Uterus (tissue), 4 donors: ENCODE results near the gene FAM229B. TPM values are rescaled to one million over a fixed set of nuclear protein-coding genes. Genes with fewer than 3 reads are reported as not detected.
"Not testable (repeated sequence)": the region's sequence is repeated elsewhere in the genome, so short reads cannot be mapped to it uniquely, and the experiment has no call there.

ENCODE experiments used
- DNase-seq, 2 donors: peaks; one replicate each; pipeline ENCODE4 v3.0.0-alpha.2; 2019 to 2020
- H3K27ac ChIP-seq, 2 donors: fragments of 200-600 bp; sonication (generic); 1 replicate in 1 of 2; 2 replicates in 1 of 2; pipeline ENCODE4 v1.5.1; 2016 to 2018
- H3K27me3 ChIP-seq, 2 donors: fragments of 200-600 bp; sonication (generic); one replicate each; pipeline ENCODE4 v1.5.1; 2018 to 2019; ENCODE audit warnings: control low read depth in 1 of 2
- H3K36me3 ChIP-seq, 2 donors: fragments of 200-600 bp; sonication (generic); one replicate each; pipeline ENCODE4 v1.5.1; 2019; ENCODE audit warnings: control low read depth in 1 of 2
- H3K4me1 ChIP-seq, 2 donors: fragments of 200-600 bp; sonication (generic); one replicate each; pipeline ENCODE4 v1.5.1; 2018 to 2019; ENCODE audit warnings: control low read depth in 1 of 2
- H3K4me3 ChIP-seq, 2 donors: fragments of 200-600 bp; sonication (generic); 1 replicate in 1 of 2; 2 replicates in 1 of 2; pipeline ENCODE4 v1.5.1; 2018 to 2019; ENCODE audit warnings: mild to moderate bottlenecking in 1 of 2
- H3K9me3 ChIP-seq, 2 donors: fragments of 200-600 bp; sonication (generic); one replicate each; pipeline ENCODE4 v1.5.1; 2019; ENCODE audit warnings: control low read depth in 1 of 2
- CTCF ChIP-seq, 4 experiments: fragments of 200-600 bp in 2 of 4; fragments of 450-650 bp in 2 of 4; sonication (generic) in 2 of 4; IDR thresholded peaks; one replicate each; pipeline ENCODE4 v1.5.1; 2016 to 2019; ENCODE audit warnings: antibody characterized with exemption in 4 of 4, mild to moderate bottlenecking in 2 of 4, moderate library complexity in 1 of 4
- POLR2A ChIP-seq, 2 donors: fragments of 450-650 bp; IDR thresholded peaks; one replicate each; pipeline ENCODE4 v1.6.1; 2016; ENCODE audit warnings: antibody characterized with exemption in 2 of 2, mild to moderate bottlenecking in 1 of 2, moderate library complexity in 1 of 2
- intact Hi-C: fragments of 100-400 bp; cut with DNase I; formaldehyde crosslinking; loops from one replicate; pipeline ENCODE4 v1.15.1; 2023; ENCODE audit warnings: low total_unique reads
- total RNA-seq, 4 donors: library from RNA; depleted of rRNA in 3 of 4; stranded (reverse); fragments of >200 nt in 3 of 4; gene quantifications; one replicate each; pipeline versions ENCODE4 v1.1.0 to v1.2.4, GENCODE V29; 2014 to 2023
- donor health status: DM: yes; HTN: yes; CAD: no.

Gene FAM229B
- total RNA-seq, 4 donors from 2014 or later, result 7.2 to 47.6 (median 34.4) TPM

DNA sequence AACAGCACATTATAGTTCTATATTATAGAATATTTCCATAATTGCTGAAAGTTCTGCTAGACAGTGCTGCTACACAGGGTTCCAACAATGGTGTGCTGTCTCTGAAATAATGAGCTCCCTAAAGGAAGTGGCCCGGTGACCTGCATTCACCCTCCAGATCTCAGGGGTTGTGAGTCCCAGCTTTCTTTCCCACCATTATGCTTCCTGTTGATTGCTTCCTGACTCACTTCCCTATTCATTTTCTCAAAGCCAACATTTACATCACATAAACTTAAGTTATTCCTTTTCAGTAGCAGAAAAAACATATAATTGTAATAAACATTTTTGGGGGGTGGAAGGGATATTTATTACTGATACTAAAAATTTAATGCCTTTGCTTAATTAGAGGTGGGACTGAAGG, 46.4 kb upstream of the FAM229B start:
- no peak overlapping the region for H3K27ac ChIP-seq
- TF ChIP-seq CTCF (IDR thresholded peaks at IDR 0.05) (no peak), POLR2A (IDR thresholded peaks at IDR 0.05) (no peak)
- DNase-seq, result no peak
- no peaks in the 10 kb centered on the region for H3K27me3 ChIP-seq
- H3K36me3 ChIP-seq, result no peaks in the 10 kb centered on the region
- H3K9me3 ChIP-seq, result no peaks in the 10 kb centered on the region
- intact Hi-C loops, result no loop called here
- no peak overlapping the region for H3K4me3 ChIP-seq
- H3K4me1 ChIP-seq, result peaks cover 7 to 22% of the 10 kb centered on the region in 2 donors

DNA sequence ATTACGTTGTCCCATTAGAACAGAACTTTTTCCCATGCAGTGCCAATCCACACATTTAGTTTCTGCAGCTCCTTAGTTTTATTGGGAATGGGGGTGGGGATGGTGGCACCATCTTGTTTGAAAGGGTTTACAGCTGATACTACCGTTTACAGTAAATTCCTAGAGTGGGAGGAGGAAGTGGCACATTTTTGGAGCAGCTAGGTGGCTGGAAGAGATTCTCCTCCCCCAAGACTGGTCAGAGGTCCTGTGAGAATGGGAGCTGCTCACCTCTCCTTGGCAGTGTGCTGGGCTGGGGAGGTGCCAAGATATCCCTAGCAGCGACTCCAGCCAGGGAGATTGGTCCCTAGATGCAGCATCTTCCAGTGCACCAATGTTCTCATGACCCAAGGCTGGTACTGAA, 45.9 kb upstream of the FAM229B start:
- TF ChIP-seq CTCF (IDR thresholded peaks at IDR 0.05), result no peak
- no peak for TF ChIP-seq POLR2A (IDR thresholded peaks at IDR 0.05)
- peaks cover 7 to 22% of the 10 kb centered on the region in 2 donors for H3K4me1 ChIP-seq
- intact Hi-C loops, result no loop called here
- H3K9me3 ChIP-seq, result no peaks in the 10 kb centered on the region
- no peak overlapping the region for H3K27ac ChIP-seq
- H3K36me3 ChIP-seq, result no peaks in the 10 kb centered on the region
- DNase-seq, result no peak
- no peaks in the 10 kb centered on the region for H3K27me3 ChIP-seq
- no peak overlapping the region for H3K4me3 ChIP-seq

DNA sequence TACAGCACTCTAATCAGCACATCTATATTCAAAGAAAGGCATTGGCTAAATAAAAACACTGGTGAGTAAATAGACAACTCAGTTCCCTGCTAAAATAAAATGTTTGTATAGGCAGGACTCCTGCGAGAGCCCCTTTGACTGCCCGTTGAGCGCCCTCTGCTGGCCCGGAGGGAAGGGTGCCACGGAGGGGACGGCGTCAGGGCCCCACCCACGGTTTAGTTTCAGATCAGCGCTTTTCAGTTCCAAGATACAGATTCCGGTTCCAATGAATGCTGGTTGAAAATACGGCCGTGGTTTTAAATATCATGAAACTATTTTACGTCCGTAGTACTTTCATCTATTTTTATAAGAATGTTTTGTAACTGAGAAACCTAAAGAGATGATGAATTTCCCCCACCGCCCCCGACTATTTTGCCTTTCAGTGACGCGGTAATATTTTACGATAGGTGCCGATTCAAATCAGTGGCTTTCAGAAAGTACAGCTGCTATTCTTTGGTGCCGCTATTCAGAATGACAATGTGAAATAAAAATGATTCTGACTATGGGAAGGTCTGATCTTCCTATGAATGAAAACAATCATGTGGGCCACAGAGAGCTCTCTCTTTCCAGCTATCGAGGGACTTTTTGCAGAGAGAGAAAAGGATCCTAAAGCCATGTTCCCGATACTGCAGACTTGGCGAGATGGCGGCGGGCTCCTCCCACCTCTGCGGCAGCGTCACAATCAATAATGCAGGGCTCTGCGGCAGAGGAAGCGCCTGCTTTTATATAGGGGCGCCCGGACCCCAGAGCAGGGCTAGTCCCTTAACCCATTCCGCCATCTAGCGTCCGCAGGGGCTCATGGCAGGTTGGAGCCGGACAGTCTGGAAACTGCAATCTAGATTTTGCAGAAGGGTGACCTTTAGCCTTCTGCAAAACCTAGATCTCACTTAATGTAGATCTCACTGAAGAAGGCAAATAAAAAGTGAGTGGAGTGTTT, 44.1 kb upstream of the FAM229B start:
- intact Hi-C loops, result no loop called here
- H3K27ac ChIP-seq, result peak overlapping the region; percentile 82 to 86
- H3K36me3 ChIP-seq, result no peaks in the 10 kb centered on the region
- H3K9me3 ChIP-seq, result no peaks in the 10 kb centered on the region
- no peaks in the 10 kb centered on the region for H3K27me3 ChIP-seq
- H3K4me1 ChIP-seq, result peaks cover 4 to 19% of the 10 kb centered on the region in 2 donors
- H3K4me3 ChIP-seq, result peak overlapping the region; percentile 39 to 52
- TF ChIP-seq CTCF (IDR thresholded peaks at IDR 0.05) (peak; percentile 89 to 96 (median 94)), POLR2A (IDR thresholded peaks at IDR 0.05) (peak in 1 of 2 donors; percentile 42)
- peak; percentile 86 to 90 for DNase-seq

DNA sequence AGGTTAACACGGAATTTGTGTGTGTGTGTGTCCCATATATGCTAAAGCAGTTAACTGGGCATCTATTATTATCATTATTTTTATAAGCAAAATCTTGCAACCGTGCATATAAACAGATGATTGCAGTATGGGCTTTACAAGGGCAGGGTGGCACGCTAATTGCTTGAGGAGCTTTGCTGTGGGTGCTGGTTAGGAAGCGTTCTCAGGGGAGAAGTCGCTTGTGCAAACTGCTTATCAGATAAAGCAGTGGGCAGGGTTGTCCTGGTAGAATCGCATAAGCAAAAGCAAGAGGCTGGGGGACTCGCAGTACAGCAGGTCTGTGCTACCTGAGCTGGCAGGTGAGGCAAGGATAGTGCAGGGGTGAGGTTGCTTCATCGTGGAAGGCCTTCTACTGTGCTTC, 43.2 kb upstream of the FAM229B start:
- TF ChIP-seq POLR2A (IDR thresholded peaks at IDR 0.05) (no peak), CTCF (IDR thresholded peaks at IDR 0.05) (no peak)
- peaks cover 0 to 13% of the 10 kb centered on the region in 2 donors for H3K4me1 ChIP-seq
- no peaks in the 10 kb centered on the region for H3K9me3 ChIP-seq
- no peak for DNase-seq
- intact Hi-C loops, result no loop called here
- H3K27ac ChIP-seq, result peak overlapping the region; percentile 82 to 86
- no peaks in the 10 kb centered on the region for H3K27me3 ChIP-seq
- H3K4me3 ChIP-seq, result no peak overlapping the region
- no peaks in the 10 kb centered on the region for H3K36me3 ChIP-seq

GRCh38 chr6:112044856-112045255, 42.5 kb upstream of the FAM229B start:
- no peaks in the 10 kb centered on the region for H3K36me3 ChIP-seq
- H3K27ac ChIP-seq, result peak overlapping the region; percentile 82 to 86
- DNase-seq, result peak; percentile 45 to 61
- H3K4me1 ChIP-seq, result peaks cover 0 to 13% of the 10 kb centered on the region in 2 donors
- TF ChIP-seq CTCF (IDR thresholded peaks at IDR 0.05) (no peak), POLR2A (IDR thresholded peaks at IDR 0.05) (no peak)
- H3K27me3 ChIP-seq, result no peaks in the 10 kb centered on the region
- H3K4me3 ChIP-seq, result no peak overlapping the region
- intact Hi-C loops, result loop anchor here (5.0 kb wide), 1 partner anchor 333 kb away; no protein-coding TSS in a partner anchor
- H3K9me3 ChIP-seq, result no peaks in the 10 kb centered on the region

GRCh38 chr6:112047523-112047922, 39.9 kb upstream of the FAM229B start:
- not testable (repeated sequence) for H3K27me3 ChIP-seq, H3K9me3 ChIP-seq, H3K4me3 ChIP-seq, H3K36me3 ChIP-seq, DNase-seq, H3K27ac ChIP-seq
- intact Hi-C loops, result loop anchor here (5.0 kb wide), 1 partner anchor 335 kb away; no protein-coding TSS in a partner anchor
- peaks cover 0 to 13% of the 10 kb centered on the region in 2 donors for H3K4me1 ChIP-seq
